ENCODE measurements around the gene MYZAP. TPM values are rescaled to one million over a fixed set of nuclear protein-coding genes. Genes with fewer than 3 reads are reported as not detected.

Gene MYZAP
- total RNA-seq, 1 experiment from 2014 or later = 0.63 TPM

DNA sequence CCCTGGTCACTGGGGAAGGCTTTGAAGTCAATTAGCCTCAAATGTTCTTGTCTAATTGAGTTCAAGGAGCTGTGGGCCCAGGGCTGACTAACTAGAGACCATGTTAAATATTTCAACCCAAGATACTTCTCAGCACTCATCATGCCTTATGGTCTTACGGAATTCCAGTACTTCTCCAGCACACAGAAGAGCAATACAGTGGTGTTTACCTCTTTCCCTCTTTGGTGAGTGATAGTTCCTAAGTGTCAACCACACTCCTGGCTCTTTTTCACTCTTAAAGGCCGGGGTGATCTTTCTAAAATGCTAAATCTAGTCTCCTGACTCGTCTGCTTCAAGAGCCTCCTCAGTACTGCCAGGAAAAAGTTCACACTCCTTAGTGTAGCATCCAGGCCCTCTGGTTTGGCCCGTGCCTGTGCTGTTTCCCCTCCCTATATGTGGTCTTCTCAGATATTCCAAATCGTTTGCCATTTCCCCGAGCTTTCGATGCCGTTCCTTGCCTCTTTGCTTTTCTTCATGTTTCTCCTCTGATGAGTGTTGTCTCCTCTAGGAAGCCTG is 4.7 kb downstream of the MYZAP start:
- no peak overlapping the region for H4K8ac ChIP-seq (replicated peaks; ENCODE audit: insufficient read length, low read depth, low read length)
- H4K5ac ChIP-seq (ENCODE audit: insufficient read length, low read depth, low read length) = no peak overlapping the region
- Mint-ChIP-seq H3K4me1 (peaks cover 13 to 17% of the 10 kb centered on the region in 2 experiments), H3K27ac (no peak overlapping the region), H3K27me3 (ENCODE audit: low read depth) (peaks cover 24% of the 10 kb centered on the region), H3K4me3 (no peak overlapping the region), H3K9me3 (no peaks in the 10 kb centered on the region), H3K36me3 (ENCODE audit: insufficient read depth in 1 of 3, low read depth in 3 of 3) (no peaks in the 10 kb centered on the region)
- no peak overlapping the region for H2BK15ac ChIP-seq (ENCODE audit: low read depth, low read length)
- no peak overlapping the region for H3K14ac ChIP-seq (ENCODE audit: insufficient read depth, low read length)
- no peaks in the 10 kb centered on the region; the same call in 1 of the 2 replicates for H3K4me1 ChIP-seq (ENCODE audit: insufficient read depth, low read length)
- H3K27ac ChIP-seq (ENCODE audit: insufficient read length, low read depth, low read length) = no peak overlapping the region
- H3K79me2 ChIP-seq (ENCODE audit: insufficient read depth, low read length) = no peaks in the 10 kb centered on the region
- TF ChIP-seq, protein P1, sequence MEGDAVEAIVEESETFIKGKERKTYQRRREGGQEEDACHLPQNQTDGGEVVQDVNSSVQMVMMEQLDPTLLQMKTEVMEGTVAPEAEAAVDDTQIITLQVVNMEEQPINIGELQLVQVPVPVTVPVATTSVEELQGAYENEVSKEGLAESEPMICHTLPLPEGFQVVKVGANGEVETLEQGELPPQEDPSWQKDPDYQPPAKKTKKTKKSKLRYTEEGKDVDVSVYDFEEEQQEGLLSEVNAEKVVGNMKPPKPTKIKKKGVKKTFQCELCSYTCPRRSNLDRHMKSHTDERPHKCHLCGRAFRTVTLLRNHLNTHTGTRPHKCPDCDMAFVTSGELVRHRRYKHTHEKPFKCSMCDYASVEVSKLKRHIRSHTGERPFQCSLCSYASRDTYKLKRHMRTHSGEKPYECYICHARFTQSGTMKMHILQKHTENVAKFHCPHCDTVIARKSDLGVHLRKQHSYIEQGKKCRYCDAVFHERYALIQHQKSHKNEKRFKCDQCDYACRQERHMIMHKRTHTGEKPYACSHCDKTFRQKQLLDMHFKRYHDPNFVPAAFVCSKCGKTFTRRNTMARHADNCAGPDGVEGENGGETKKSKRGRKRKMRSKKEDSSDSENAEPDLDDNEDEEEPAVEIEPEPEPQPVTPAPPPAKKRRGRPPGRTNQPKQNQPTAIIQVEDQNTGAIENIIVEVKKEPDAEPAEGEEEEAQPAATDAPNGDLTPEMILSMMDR (conservative IDR thresholded peaks at IDR 0.05) = no peak
- H4K20me1 ChIP-seq (ENCODE audit: control insufficient read depth, insufficient read depth, insufficient read length) = no peaks in the 10 kb centered on the region
- no peak overlapping the region for H3T11ph ChIP-seq (ENCODE audit: low read length)
- WGBS (ENCODE audit: extremely low coverage, insufficient read length, low lambda C conversion rate) = no CpG with 5 or more reads among the region's 8 CpGs
- DNase-seq = no peak
- no peak overlapping the region for H2AFZ ChIP-seq (ENCODE audit: low read length)
- no peak overlapping the region for H2BK120ac ChIP-seq (ENCODE audit: low read depth, low read length, poor library complexity, severe bottlenecking)
- peaks cover 2% of the 10 kb centered on the region for H3K23me2 ChIP-seq (ENCODE audit: insufficient read length, low read depth, low read length, poor library complexity, severe bottlenecking)
- no peaks in the 10 kb centered on the region for H3K79me1 ChIP-seq (ENCODE audit: insufficient read depth, low read depth, low read length, poor library complexity, severe bottlenecking)
- no peak overlapping the region for H2BK20ac ChIP-seq (ENCODE audit: low read depth, low read length, poor library complexity, severe bottlenecking)
- no peak overlapping the region for H3K23ac ChIP-seq (ENCODE audit: insufficient read length, low read depth, low read length)
- H3K9me3 ChIP-seq (ENCODE audit: control insufficient read depth, low read depth, low read length) = no peaks in the 10 kb centered on the region
- no peak overlapping the region for H2BK12ac ChIP-seq (ENCODE audit: insufficient read length, low read depth, low read length)
- no peak overlapping the region for H3K9ac ChIP-seq (ENCODE audit: extremely low read depth, insufficient read length, low read length)
- H2AK5ac ChIP-seq (ENCODE audit: insufficient read length, low read length) = no peak overlapping the region
- no peaks in the 10 kb centered on the region for H3K27me3 ChIP-seq (ENCODE audit: insufficient read depth, low read length)
- no peak overlapping the region for H2BK5ac ChIP-seq (ENCODE audit: insufficient read length, low read length)
- H4K91ac ChIP-seq (ENCODE audit: insufficient read length, low read depth, low read length) = no peak overlapping the region
- H3K18ac ChIP-seq (ENCODE audit: insufficient read length, low read depth, low read length) = no peak overlapping the region
- no peak overlapping the region for H3K4me2 ChIP-seq (ENCODE audit: insufficient read depth, insufficient read length, low read length)
- no peak overlapping the region for H3K56ac ChIP-seq (ENCODE audit: insufficient read length, low read depth, low read length)
- no peak overlapping the region for H3K4ac ChIP-seq (ENCODE audit: low read depth, low read length)
